Hippocampal formation (tissue), 2 donors: Measurements from ENCODE around the gene NKX2-3.

ENCODE experiments used
- DNase-seq, 2 donors: peaks; one replicate each; lab custom pipeline; 2025; lab: John Stamatoyannopoulos, UW

NKX2-3 gene

GRCh38 chr10:99532687-99533495 lies at the start of gene NKX2-3:
Gene NKX2-3, plus strand, starts transcription at chr10:99532942. Its CDS starts 190 bp downstream, at chr10:99533132.
- no peak for DNase-seq

- DNase-seq = no peak
These were observed 47.8 kb upstream of the NKX2-3 start for GRCh38 chr10:99484626-99485581.

GRCh38 chr10:99487125-99487807 lies 45.5 kb upstream of the NKX2-3 start:
- DNase-seq = no peak

GRCh38 chr10:99489271-99489670 lies 43.5 kb upstream of the NKX2-3 start:
- DNase-seq = no peak

- no peak for DNase-seq
These were observed 35.3 kb upstream of the NKX2-3 start for GRCh38 chr10:99497343-99498025.

GRCh38 chr10:99506416-99506815 lies 26.3 kb upstream of the NKX2-3 start:
- DNase-seq = no peak

- DNase-seq = no peak
These were observed 25.5 kb upstream of the NKX2-3 start for GRCh38 chr10:99507265-99507664.

- DNase-seq = no peak
These were observed 19.7 kb upstream of the NKX2-3 start for GRCh38 chr10:99513061-99513460.

GRCh38 chr10:99519690-99520039 lies 13.1 kb upstream of the NKX2-3 start:
- DNase-seq = no peak

GRCh38 chr10:99520040-99520846 lies 12.5 kb upstream of the NKX2-3 start:
- no peak for DNase-seq

GRCh38 chr10:99520847-99521764 lies 11.6 kb upstream of the NKX2-3 start:
- no peak for DNase-seq

GRCh38 chr10:99521765-99522469 lies 10.8 kb upstream of the NKX2-3 start:
- no peak for DNase-seq

GRCh38 chr10:99522470-99523250 lies 10.1 kb upstream of the NKX2-3 start:
- DNase-seq = no peak

- DNase-seq = no peak
These were observed 9.4 kb upstream of the NKX2-3 start for GRCh38 chr10:99523251-99523773.

- DNase-seq = no peak
These were observed 8.6 kb upstream of the NKX2-3 start for GRCh38 chr10:99524050-99524666.

- no peak for DNase-seq
These were observed 7.9 kb upstream of the NKX2-3 start for GRCh38 chr10:99524736-99525380.

- DNase-seq = no peak
These were observed 6.8 kb upstream of the NKX2-3 start for GRCh38 chr10:99525897-99526296.
